ENCODE results near the gene TRIM21. TPM values are rescaled to one million over a fixed set of nuclear protein-coding genes. Genes with fewer than 3 reads are reported as not detected.

Gene TRIM21
- polyA plus RNA-seq, 3 donors: 16.8 to 42.5 (median 29.9) TPM

DNA sequence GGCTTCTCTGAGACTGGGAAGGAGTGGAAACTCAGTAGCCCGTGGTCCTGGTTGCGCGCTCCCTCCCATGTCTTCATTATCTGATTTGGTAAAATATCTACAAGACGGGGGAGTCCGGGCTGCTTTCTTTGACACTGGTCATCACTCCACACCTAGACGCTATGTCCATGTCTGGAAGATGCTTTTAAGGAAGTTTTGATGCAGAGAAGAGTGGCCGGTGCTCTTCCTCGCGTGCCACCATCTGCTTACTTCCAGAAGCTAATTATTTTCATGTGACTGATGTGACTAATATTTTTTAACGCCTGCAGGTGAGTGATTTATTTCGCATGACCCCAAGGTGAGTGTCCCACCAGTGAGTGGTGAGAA, 339 bp upstream of the TRIM21 start:
- no CpG with 5 or more reads among the region's 11 CpGs for WGBS (ENCODE audit: insufficient coverage)
- TF ChIP-seq, protein P1, sequence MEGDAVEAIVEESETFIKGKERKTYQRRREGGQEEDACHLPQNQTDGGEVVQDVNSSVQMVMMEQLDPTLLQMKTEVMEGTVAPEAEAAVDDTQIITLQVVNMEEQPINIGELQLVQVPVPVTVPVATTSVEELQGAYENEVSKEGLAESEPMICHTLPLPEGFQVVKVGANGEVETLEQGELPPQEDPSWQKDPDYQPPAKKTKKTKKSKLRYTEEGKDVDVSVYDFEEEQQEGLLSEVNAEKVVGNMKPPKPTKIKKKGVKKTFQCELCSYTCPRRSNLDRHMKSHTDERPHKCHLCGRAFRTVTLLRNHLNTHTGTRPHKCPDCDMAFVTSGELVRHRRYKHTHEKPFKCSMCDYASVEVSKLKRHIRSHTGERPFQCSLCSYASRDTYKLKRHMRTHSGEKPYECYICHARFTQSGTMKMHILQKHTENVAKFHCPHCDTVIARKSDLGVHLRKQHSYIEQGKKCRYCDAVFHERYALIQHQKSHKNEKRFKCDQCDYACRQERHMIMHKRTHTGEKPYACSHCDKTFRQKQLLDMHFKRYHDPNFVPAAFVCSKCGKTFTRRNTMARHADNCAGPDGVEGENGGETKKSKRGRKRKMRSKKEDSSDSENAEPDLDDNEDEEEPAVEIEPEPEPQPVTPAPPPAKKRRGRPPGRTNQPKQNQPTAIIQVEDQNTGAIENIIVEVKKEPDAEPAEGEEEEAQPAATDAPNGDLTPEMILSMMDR (IDR thresholded peaks at IDR 0.05): no peak
- Histone ChIP-seq H3K27me3 (ENCODE audit: control insufficient read depth in 2 of 2, insufficient read depth in 2 of 2, low read length in 2 of 2) (no peaks in the 10 kb centered on the region), H4K20me1 (ENCODE audit: insufficient read depth, low read length) (peaks cover 11% of the 10 kb centered on the region), H3K79me2 (ENCODE audit: insufficient read depth, low read length) (peaks cover 58% of the 10 kb centered on the region), H3K36me3 (replicated peaks in 1 of 2; ENCODE audit: control insufficient read depth in 1 of 2, insufficient read depth in 2 of 2, low read length in 2 of 2) (peaks cover 17 to 32% of the 10 kb centered on the region in 2 donors), H3K9me3 (replicated peaks in 1 of 2; ENCODE audit: control insufficient read depth in 1 of 2, insufficient read depth in 1 of 2, low read length in 2 of 2) (peaks cover 16 to 21% of the 10 kb centered on the region in 2 donors), H3K9ac (ENCODE audit: insufficient read depth, low read length, poor library complexity, severe bottlenecking) (peak overlapping the region; percentile 97), H3K4me3 (replicated peaks in 1 of 3; ENCODE audit: low read depth in 2 of 3, low read length in 3 of 3) (peak overlapping the region; percentile 66 to 99 (median 87)), H3K4me1 (ENCODE audit: control insufficient read depth in 1 of 2, insufficient read depth in 2 of 2, low read length in 2 of 2) (peaks cover 19 to 43% of the 10 kb centered on the region in 2 donors), H3K27ac (ENCODE audit: low read depth in 1 of 2, low read length in 2 of 2) (peak overlapping the region; percentile 79 to 99), H3K4me2 (replicated peaks; ENCODE audit: extremely low read depth, low read length, poor library complexity, severe bottlenecking) (peak overlapping the region; percentile 96), H2AFZ (ENCODE audit: insufficient read depth, low read depth, low read length, poor library complexity, severe bottlenecking) (peak overlapping the region; percentile 98)
- H3K4me3 Mint-ChIP-seq: peak overlapping the region; percentile 91 to 95
- peak in 1 of 3 donors; percentile 76 for DNase-seq
- intact Hi-C loops (cut with micrococcal nuclease): loop anchor here (5.0 to 10.0 kb wide), 3 partner anchors 61 to 98 kb away; partner anchors contain the start of gene OR52K1 (in 1 of the 2)
- peak overlapping the region; percentile 92 to 95 (median 94) for H3K27ac Mint-ChIP-seq
- H3K4me1 Mint-ChIP-seq: peaks cover 53% of the 10 kb centered on the region
- H3K36me3 Mint-ChIP-seq: peaks cover 42 to 50% of the 10 kb centered on the region in 2 donors
- peaks cover 23 to 29% (median 25%) of the 10 kb centered on the region in 7 donors for H3K9me3 Mint-ChIP-seq
- H3K27me3 Mint-ChIP-seq (ENCODE audit: low read depth in 3 of 3): peaks cover 0 to 3% (median 0%) of the 10 kb centered on the region in 3 donors

DNA sequence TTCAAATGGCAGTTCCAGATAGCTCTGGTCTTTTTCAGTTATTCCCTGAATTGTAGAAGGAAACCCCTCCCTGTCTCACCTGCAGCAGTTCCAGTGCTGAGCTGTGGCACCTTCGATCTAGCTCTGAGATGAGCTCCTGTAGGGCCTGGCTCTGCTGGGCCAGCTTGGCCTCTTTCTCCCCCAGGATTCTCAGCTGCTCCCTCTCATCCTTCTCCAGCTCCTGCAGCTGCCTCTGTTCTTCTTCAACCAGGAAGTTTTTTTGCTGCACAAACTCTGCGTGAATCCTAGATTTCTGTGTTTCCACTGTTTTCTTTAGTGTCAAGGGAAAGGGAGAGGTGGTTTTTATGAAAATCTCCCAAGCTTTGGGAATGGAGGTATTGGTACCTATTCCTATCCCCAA, 5.3 kb downstream of the TRIM21 start:
- H3K27ac ChIP-seq (ENCODE audit: low read depth in 1 of 2, low read length in 2 of 2): peak overlapping the region in 1 of 2 donors; percentile 27
- H3K27me3 Mint-ChIP-seq (ENCODE audit: low read depth in 3 of 3): no peaks in the 10 kb centered on the region
- no peaks in the 10 kb centered on the region for H3K9me3 ChIP-seq (replicated peaks in 1 of 2; ENCODE audit: control insufficient read depth in 1 of 2, insufficient read depth in 1 of 2, low read length in 2 of 2)
- 100% methylated on average over 1 of the region's 2 CpGs for WGBS (ENCODE audit: insufficient coverage)
- no peaks in the 10 kb centered on the region for H3K27me3 ChIP-seq (ENCODE audit: control insufficient read depth in 2 of 2, insufficient read depth in 2 of 2, low read length in 2 of 2)
- no peak overlapping the region for H3K9ac ChIP-seq (ENCODE audit: insufficient read depth, low read length, poor library complexity, severe bottlenecking)
- no peak for DNase-seq
- H3K9me3 Mint-ChIP-seq: peaks cover 0 to 5% (median 0%) of the 10 kb centered on the region in 7 donors
- peak overlapping the region in 3 of 7 donors; percentile 22 to 46 (median 22) for H3K27ac Mint-ChIP-seq
- H2AFZ ChIP-seq (ENCODE audit: insufficient read depth, low read depth, low read length, poor library complexity, severe bottlenecking): no peak overlapping the region
- H3K4me3 ChIP-seq (replicated peaks in 1 of 3; ENCODE audit: low read depth in 2 of 3, low read length in 3 of 3): no peak overlapping the region
- H4K20me1 ChIP-seq (ENCODE audit: insufficient read depth, low read length): peaks cover 18% of the 10 kb centered on the region
- peaks cover 78 to 83% of the 10 kb centered on the region in 2 donors for H3K36me3 Mint-ChIP-seq
- H3K4me1 Mint-ChIP-seq: peaks cover 27% of the 10 kb centered on the region
- H3K36me3 ChIP-seq (replicated peaks in 1 of 2; ENCODE audit: control insufficient read depth in 1 of 2, insufficient read depth in 2 of 2, low read length in 2 of 2): peaks cover 69 to 77% of the 10 kb centered on the region in 2 donors
- TF ChIP-seq, protein P1 (IDR thresholded peaks at IDR 0.05): no peak
- H3K79me2 ChIP-seq (ENCODE audit: insufficient read depth, low read length): peaks cover 29% of the 10 kb centered on the region
- intact Hi-C loops (cut with micrococcal nuclease): no loop called here
- H3K4me3 Mint-ChIP-seq: no peak overlapping the region
- peaks cover 11 to 22% of the 10 kb centered on the region in 2 donors for H3K4me1 ChIP-seq (ENCODE audit: control insufficient read depth in 1 of 2, insufficient read depth in 2 of 2, low read length in 2 of 2)
- no peak overlapping the region for H3K4me2 ChIP-seq (replicated peaks; ENCODE audit: extremely low read depth, low read length, poor library complexity, severe bottlenecking)
